GM21717 (cell line): ENCODE measurements around the gene IFI27L2.

Source experiments
- ATAC-seq: cut with Tn5 transposase; IDR thresholded peaks from one replicate; pipeline ENCODE4 v1.9.1; 2021; ENCODE audit warnings: mild to moderate bottlenecking, moderate library complexity; ENCODE audit not compliant: unreplicated experiment

IFI27L2 gene

DNA sequence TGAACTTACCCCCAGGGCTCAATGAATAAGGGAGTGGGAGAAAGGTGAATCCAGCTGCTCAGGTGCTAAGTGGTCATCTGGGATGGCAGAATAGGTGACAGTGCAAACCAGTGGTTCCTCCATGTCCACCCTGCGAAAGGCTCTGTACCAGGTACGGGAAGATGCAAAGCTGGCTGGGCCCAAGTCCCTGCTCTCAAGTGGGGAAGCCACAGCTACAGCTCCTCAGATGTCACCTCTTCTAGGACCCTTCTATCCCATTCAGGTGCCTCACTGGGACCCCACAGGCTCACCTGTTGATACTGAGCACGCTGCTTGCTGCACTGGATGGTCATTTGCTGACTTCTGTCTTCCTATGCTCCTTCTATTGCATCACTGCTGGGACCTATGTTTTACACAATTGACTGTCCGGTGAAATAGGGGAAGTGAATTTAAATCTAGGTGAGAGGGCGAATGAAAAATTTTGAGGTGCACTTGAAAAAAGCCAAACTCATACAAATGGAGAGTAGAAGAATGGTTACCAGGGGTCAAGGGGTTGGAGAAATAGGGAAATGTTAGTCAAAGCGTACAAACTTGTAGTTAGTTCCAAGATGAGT is 24.4 kb upstream of the IFI27L2 start:
- no peak for ATAC-seq

GRCh38 chr14:94152676-94153075 is 23.3 kb upstream of the IFI27L2 start:
- ATAC-seq: no peak

DNA sequence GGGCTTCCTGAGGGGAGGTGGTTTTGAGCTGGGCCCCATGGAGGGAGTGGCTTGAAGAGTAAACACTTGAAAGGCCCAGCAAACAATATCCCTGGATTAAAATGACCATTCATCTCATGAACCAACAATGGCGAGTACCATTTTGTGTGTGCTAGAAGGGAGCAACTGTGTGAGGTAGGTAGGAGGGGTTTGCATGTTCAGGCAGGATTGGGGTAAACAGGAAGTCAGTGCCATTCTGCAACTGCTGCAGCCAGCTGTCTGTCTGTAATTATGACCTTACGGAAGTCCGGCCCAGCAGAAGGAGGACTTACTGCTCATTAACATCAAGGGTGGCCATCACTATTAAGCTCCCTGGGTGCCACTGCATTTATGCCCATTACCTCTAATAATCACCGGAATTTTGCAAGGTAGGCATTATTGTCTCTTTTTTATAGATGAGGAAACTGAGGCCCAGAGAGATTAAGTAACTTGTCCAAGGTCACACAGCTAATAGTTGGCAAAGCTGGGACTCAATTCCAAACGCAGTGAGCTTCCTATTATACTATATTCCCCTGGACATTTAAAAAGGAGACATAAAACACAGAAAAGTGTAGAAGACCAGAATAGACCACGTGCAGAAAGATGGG is 16.6 kb upstream of the IFI27L2 start:
- no peak for ATAC-seq

DNA sequence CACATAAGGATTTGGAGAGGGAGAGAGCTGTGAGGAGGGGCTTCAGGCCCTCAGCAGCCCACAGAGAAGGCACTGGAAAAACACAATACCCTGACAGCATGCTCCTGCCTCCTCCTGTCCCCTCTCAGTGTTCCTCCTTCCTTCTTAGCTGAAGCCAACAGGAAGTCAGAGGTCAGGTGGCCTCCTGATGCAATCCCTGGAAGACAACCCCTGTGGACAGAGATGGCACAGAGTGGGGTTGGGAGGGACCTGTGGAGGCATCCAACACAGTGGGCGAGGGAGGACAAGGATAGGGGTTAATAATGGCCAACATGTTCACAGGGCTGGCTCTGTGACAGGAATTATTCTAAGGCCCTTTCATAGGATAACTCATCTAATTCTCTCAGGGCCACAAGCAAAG is 15.4 kb upstream of the IFI27L2 start:
- ATAC-seq: no peak

GRCh38 chr14:94143711-94144110 is 14.3 kb upstream of the IFI27L2 start:
- ATAC-seq: no peak

DNA sequence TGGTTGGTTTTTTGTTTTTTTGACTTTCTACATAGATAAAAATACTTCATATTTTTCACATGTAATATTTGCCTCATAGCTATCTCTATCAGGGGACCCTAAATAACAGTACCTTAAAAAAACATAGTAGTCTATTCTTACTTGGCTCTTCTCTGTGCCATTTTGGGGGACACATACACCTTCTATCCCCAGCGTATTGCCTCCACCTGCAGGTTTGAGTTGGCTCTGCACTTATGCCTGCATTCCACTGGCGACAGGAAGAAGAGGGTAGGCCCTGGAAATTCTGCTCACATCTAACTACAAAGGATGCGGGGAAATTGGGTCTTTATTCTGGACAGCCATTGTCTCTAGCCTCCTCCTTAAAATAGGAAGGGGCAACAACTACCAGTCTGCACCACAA is 13.8 kb upstream of the IFI27L2 start:
- ATAC-seq: no peak

DNA sequence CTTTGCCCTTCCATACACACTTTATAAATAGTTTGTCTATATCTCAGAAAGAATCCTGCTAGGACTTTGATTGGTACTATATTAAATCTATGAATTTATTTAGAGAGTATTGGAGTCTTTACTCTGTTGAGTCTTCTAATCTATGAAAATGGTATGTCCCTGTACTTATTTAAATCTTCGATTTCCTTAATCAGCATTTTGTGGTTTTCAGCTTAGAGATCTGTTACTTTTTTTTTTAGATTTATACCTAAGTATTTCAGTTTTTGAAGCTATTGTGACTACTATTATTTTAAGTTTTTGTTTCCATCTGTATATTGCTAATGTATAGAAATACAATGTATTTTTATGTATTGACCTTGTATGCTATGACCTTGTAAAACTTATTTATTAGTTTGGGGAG is 13.4 kb upstream of the IFI27L2 start:
- no peak for ATAC-seq

- ATAC-seq: no peak
Measured at GRCh38 chr14:94142247-94142646, 12.8 kb upstream of the IFI27L2 start.

GRCh38 chr14:94139421-94139820 is 10.0 kb upstream of the IFI27L2 start:
- ATAC-seq: no peak

DNA sequence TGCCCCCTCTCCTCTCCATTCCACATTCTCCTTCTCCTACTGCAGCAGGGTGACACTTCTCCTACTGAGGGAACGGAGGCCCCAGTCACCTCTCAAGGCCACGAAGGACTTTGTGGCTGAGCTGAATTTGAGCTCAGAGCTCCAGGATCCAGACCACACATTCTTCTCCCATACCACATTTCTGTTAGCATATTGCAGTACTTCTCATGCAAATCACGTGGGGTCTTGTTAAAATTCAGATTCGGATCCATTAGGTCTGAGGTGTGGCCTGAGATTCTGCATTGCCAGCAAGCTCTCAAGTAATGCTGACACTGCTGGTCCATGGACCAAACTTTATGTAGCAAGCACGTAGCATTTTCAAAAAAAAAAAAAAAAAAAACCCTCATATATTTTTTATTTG is 9.6 kb upstream of the IFI27L2 start:
- no peak for ATAC-seq

DNA sequence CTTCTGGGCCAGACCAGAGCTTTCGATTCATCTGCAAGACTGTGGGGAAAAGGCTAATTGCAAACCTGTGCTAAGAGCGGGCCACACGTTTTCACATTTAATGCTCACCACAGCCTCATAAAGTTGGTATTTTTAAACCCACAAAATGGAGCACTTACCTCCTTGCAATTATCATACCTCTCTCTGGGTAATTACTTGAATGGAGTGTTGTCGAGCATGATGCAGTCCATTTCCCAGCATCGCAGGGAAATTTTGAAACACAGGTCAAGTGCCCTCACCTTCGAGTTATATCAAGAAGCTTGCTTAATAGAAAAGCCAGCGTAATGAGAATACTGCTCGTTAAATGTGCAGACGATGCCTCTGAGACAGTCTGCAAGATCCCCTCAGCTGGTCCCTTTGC is 8.8 kb upstream of the IFI27L2 start:
- no peak for ATAC-seq

DNA sequence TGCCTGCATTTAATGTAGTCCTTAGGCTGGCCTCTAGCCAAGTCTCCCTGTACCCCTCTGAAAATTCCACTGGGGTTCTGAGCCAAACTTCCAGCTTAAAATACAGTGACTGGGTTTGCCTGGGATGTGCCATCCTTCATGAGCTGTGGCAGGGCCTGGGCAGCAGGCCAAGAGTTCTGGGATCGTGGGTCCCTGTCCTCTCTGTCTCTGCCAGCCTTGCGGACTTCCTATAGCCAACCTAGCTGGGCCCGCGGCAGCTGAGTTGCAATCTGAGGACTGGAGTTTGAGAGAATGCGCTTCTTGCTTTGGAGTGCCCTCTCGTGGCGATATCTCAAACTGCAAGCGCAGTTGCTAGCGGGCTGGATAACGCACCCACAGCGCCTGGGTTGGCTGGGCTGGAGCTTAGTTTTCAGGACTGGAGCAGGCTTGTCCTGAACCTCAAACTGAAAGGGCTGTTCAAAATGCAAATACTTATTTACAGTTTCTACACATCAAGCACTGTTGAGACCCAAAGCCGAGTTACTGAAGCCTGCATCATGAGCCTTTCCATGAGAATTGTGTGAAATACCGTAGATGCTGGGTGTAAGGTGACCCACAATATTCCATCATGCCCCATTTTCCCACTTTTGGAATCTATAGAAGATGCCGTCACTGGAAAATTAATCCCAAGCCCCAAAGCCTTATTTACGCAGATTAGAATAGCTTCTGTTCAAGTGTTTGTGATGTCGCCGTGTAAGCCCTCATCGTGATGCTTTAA is 7.3 kb upstream of the IFI27L2 start:
- peak; percentile 81 for ATAC-seq

DNA sequence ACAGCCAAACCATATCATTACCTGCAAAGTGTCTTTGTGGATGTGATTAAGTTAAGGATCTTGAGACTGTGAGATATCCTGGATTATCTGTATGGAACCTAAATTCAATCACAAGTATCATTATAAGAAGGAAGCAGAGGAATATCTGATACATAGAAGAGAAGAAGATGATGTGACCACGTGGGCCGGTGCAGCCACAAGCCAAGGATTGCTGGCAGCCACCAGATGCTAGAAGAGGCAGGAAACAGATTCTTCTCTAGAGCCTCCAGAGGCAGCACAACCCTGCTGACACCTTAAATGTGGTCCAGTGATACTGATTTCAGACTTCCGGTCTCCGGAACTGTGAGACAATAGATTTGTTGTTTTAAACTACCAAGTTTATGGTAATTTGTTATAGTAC is 6.1 kb upstream of the IFI27L2 start:
- ATAC-seq: no peak

DNA sequence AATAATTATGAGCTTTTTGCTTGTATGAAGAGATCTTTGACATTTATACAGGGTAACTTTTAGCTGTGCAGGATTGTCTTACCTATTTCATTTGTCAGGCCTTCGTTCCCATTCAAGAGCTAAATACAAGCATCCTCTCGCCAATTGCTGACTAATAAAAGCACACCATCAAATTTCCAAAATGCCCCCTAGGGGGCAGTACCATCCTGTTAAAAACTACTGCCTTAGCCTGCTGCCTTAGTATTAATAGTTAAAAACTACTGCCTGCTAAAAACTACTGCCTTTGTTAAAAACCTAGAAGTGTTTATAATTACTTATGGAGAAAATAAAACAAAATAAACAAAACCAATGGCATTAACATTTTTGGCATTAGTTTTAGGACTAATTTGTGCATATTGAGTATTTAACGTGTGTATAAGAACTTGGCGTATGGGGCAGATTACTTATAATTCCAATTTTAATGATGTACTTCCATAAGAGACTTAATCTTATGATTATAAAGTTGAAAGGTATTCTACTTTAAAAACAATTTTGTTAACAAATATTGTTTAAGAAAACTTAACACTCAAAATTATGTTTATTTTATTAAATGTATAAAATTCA is 3.0 kb upstream of the IFI27L2 start:
- no peak for ATAC-seq

- ATAC-seq: no peak
Measured at GRCh38 chr14:94129758-94130414, 482 bp upstream of the IFI27L2 start.

DNA sequence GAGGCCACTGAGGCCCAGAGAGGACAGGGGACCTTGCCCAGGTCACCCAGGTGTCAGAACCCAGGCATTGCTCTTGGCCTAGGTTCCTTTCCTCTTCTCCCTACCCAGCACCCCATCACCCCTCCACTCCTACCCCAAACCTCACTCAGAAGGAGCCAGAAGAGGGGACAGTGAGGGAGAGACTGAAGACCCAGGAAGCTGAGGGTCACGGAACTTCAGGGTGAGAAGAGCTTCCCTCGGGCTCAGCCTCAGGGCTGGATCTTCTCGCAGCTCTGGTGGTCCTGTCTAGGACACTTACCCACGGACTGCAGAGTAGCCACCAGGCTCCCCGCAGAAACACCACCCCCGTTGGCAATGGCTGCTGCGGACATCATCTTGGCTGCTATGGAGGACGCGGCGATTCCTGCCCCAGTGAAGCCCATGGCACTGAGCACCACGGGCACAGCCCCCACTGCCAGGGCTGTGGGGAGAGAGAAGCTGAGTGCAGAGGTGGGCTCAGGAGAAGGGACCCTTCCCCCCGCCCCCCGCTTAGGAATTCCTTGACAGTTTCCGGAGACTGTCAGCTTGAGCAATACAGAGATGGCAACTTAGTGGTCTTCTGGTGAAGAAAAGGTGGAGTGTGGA is 1.1 kb downstream of the IFI27L2 start:
- no peak for ATAC-seq

DNA sequence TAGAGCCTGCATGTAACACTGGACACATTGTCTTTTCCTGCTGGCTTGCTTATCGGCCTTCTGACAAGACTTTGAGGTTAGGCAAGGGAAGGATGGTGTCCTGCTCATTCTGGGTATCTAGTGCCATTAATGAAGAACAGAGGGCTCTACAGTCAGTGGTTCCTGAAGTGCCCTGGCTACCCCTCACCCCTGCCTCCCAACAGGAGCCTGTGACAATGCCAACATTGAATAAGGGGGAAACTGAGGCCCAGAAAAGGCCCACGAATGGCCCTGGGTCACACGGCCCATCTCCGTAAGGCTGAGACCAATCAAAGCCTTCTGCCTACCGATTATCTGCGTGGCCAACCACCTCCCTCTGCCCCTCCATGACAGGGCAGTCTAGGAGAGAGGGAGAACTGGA is 2.1 kb downstream of the IFI27L2 start:
- no peak for ATAC-seq

DNA sequence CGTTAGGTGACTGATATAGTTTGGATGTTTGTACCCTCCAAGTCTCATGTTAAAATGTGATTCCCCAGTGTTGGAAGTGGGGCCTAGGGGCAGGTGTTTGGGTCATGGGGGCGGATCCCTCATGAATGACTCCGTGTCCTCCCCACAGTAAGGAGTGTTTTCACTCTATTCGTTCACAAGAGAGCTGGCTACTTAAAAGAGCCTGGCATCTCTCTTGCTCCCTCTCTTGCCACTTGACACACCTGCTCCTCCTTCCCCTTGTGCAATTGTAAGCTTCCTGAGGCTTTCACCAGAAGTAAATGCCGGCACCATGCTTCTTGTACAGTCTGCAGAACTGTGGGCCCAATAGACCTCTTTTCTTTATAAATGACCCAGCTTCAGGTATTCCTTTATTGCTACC is 2.6 kb downstream of the IFI27L2 start:
- no peak for ATAC-seq

- ATAC-seq: no peak
Measured at GRCh38 chr14:94126419-94126677, 3.1 kb downstream of the IFI27L2 start.

DNA sequence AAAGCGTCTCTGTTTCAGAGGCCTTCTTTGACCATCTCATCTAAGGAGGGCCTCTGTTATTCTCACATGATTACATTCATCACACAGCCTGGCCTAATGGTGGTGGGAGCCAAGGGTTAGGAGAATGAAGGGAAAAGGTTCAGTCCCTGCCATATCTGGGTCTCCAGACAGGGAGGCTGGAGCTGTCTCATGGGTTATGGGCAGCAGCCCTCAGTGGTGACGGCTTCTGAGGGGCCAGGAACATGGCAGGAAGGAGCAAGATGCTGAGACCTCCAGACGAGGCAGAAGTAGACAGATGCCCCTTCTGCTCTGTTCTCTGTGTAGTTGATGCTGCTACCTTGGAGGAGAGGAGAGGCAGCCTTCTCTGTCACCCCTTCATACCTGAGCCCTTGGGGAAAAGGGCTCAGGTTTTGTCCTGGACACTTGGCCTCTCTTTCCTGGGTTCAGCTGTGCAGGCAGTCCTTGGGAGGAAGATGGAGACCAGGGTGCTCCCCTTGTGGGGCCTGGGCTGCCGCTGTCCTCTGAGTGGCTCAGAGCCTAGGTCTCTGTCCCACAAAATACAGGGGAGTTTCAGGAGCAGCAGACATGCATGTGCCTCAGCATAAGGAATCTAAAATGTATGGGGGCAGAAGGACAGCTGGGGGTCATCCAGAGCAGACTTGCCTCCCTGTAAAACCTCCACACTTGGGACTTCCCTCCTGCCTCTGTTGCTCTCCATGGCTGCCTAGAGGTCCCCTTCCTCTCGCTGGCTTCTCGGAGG is 3.6 kb downstream of the IFI27L2 start:
- ATAC-seq: no peak
